ENCODE measurements around the gene SPATA33.

Gene SPATA33

GRCh38 chr16:89638455-89638854 lies 19.2 kb upstream of the SPATA33 start:
- no peak for DNase-seq (ENCODE audit: extremely low spot score)
- no peak for TF ChIP-seq L3MBTL2 (conservative IDR thresholded peaks at IDR 0.05)
- no peak for TF ChIP-seq FOXK2 (IDR thresholded peaks at IDR 0.05)
- ChIA-PET POLR2A (no interaction called here), CTCF (no interaction called here)

- CTCF ChIA-PET = no interaction called here
- DNase-seq (ENCODE audit: extremely low spot score) = no peak
- TF ChIP-seq ARNT (IDR thresholded peaks at IDR 0.05) = no peak
- TF ChIP-seq PKNOX1 (IDR thresholded peaks at IDR 0.05) = no peak
- no peak for TF ChIP-seq LEF1 (IDR thresholded peaks at IDR 0.05; ENCODE audit: borderline replicate concordance)
- no peak for TF ChIP-seq NFRKB (IDR thresholded peaks at IDR 0.05)
- TF ChIP-seq SP1 (IDR thresholded peaks at IDR 0.05) = no peak
- no peak for TF ChIP-seq HDGF (IDR thresholded peaks at IDR 0.05; ENCODE audit: borderline replicate concordance)
- TF ChIP-seq FOXA1 (IDR thresholded peaks at IDR 0.05) = no peak
- no peak for TF ChIP-seq SUZ12 (IDR thresholded peaks at IDR 0.05)
- TF ChIP-seq L3MBTL2 (conservative IDR thresholded peaks at IDR 0.05) = no peak
- TF ChIP-seq CTBP1 (IDR thresholded peaks at IDR 0.05; ENCODE audit: borderline replicate concordance) = no peak
- no peak for TF ChIP-seq TARDBP (IDR thresholded peaks at IDR 0.05)
- no peak for TF ChIP-seq BHLHE40 (IDR thresholded peaks at IDR 0.05; ENCODE audit: borderline replicate concordance)
- TF ChIP-seq FOXM1 (IDR thresholded peaks at IDR 0.05; ENCODE audit: borderline replicate concordance) = no peak
- no peak for TF ChIP-seq ELF4 (IDR thresholded peaks at IDR 0.05)
- TF ChIP-seq FOXK2 (IDR thresholded peaks at IDR 0.05) = no peak
- POLR2A ChIA-PET = no interaction called here
These were observed 18.3 kb upstream of the SPATA33 start for GRCh38 chr16:89639385-89639784.

- no peak for DNase-seq (ENCODE audit: extremely low spot score)
- ChIA-PET POLR2A (interaction anchor here (0.6 kb wide), 1 partner anchor 83 kb away, joined by 3 read pairs; no protein-coding TSS in a partner anchor), CTCF (interaction anchor here (0.6 to 1.4 kb wide), 2 partner anchors 27 to 461 kb away, joined by 3 to 8 read pairs; no protein-coding TSS in a partner anchor)
- TF ChIP-seq CTBP1 (IDR thresholded peaks at IDR 0.05; ENCODE audit: borderline replicate concordance) (no peak), HDGF (IDR thresholded peaks at IDR 0.05; ENCODE audit: borderline replicate concordance) (no peak), ELF4 (IDR thresholded peaks at IDR 0.05) (no peak), FOXA1 (IDR thresholded peaks at IDR 0.05) (no peak), PKNOX1 (IDR thresholded peaks at IDR 0.05) (no peak), ZNF384 (IDR thresholded peaks at IDR 0.05) (no peak), LEF1 (IDR thresholded peaks at IDR 0.05; ENCODE audit: borderline replicate concordance) (no peak), TARDBP (IDR thresholded peaks at IDR 0.05) (no peak), ARNT (IDR thresholded peaks at IDR 0.05) (no peak), L3MBTL2 (conservative IDR thresholded peaks at IDR 0.05) (no peak), BHLHE40 (IDR thresholded peaks at IDR 0.05; ENCODE audit: borderline replicate concordance) (no peak), NFRKB (IDR thresholded peaks at IDR 0.05) (no peak), FOXM1 (IDR thresholded peaks at IDR 0.05; ENCODE audit: borderline replicate concordance) (no peak), SUZ12 (IDR thresholded peaks at IDR 0.05) (no peak), SP1 (IDR thresholded peaks at IDR 0.05) (no peak)
These were observed 16.0 kb upstream of the SPATA33 start for GRCh38 chr16:89641458-89642119.

GRCh38 chr16:89642574-89642973 lies 15.1 kb upstream of the SPATA33 start:
- CTCF ChIA-PET = no interaction called here
- POLR2A ChIA-PET = no interaction called here
- TF ChIP-seq L3MBTL2 (conservative IDR thresholded peaks at IDR 0.05) = no peak
- no peak for TF ChIP-seq CTBP1 (IDR thresholded peaks at IDR 0.05; ENCODE audit: borderline replicate concordance)
- TF ChIP-seq BHLHE40 (IDR thresholded peaks at IDR 0.05; ENCODE audit: borderline replicate concordance) = no peak
- no peak for TF ChIP-seq SP1 (IDR thresholded peaks at IDR 0.05)
- no peak for TF ChIP-seq ARNT (IDR thresholded peaks at IDR 0.05)
- no peak for TF ChIP-seq NFRKB (IDR thresholded peaks at IDR 0.05)
- TF ChIP-seq LEF1 (IDR thresholded peaks at IDR 0.05; ENCODE audit: borderline replicate concordance) = no peak
- TF ChIP-seq ZNF384 (IDR thresholded peaks at IDR 0.05) = no peak
- no peak for TF ChIP-seq FOXM1 (IDR thresholded peaks at IDR 0.05; ENCODE audit: borderline replicate concordance)
- TF ChIP-seq HDGF (IDR thresholded peaks at IDR 0.05; ENCODE audit: borderline replicate concordance) = no peak
- TF ChIP-seq PKNOX1 (IDR thresholded peaks at IDR 0.05) = no peak
- no peak for TF ChIP-seq FOXK2 (IDR thresholded peaks at IDR 0.05)
- no peak for TF ChIP-seq FOXA1 (IDR thresholded peaks at IDR 0.05)
- no peak for DNase-seq (ENCODE audit: extremely low spot score)

GRCh38 chr16:89643769-89644300 lies 13.8 kb upstream of the SPATA33 start:
- ChIA-PET POLR2A (no interaction called here), CTCF (no interaction called here)
- TF ChIP-seq ZNF384 (IDR thresholded peaks at IDR 0.05) (no peak), LEF1 (IDR thresholded peaks at IDR 0.05; ENCODE audit: borderline replicate concordance) (no peak), ELF4 (IDR thresholded peaks at IDR 0.05) (no peak), FOXK2 (IDR thresholded peaks at IDR 0.05) (no peak), CTBP1 (IDR thresholded peaks at IDR 0.05; ENCODE audit: borderline replicate concordance) (no peak), SP1 (IDR thresholded peaks at IDR 0.05) (no peak), ARNT (IDR thresholded peaks at IDR 0.05) (no peak), L3MBTL2 (conservative IDR thresholded peaks at IDR 0.05) (no peak), FOXM1 (IDR thresholded peaks at IDR 0.05; ENCODE audit: borderline replicate concordance) (no peak), PKNOX1 (IDR thresholded peaks at IDR 0.05) (no peak), BHLHE40 (IDR thresholded peaks at IDR 0.05; ENCODE audit: borderline replicate concordance) (no peak), FOXA1 (IDR thresholded peaks at IDR 0.05) (no peak), SUZ12 (IDR thresholded peaks at IDR 0.05) (no peak), NFRKB (IDR thresholded peaks at IDR 0.05) (no peak), HDGF (IDR thresholded peaks at IDR 0.05; ENCODE audit: borderline replicate concordance) (no peak)
- no peak for DNase-seq (ENCODE audit: extremely low spot score)

Data from HEK293T (cell line).